ENCODE measurements around the gene CTNNA3. TPM values are rescaled to one million over a fixed set of nuclear protein-coding genes. Genes with fewer than 3 reads are reported as not detected.

The CTNNA3 gene
- polyA plus RNA-seq, 1 donor from 2014 or later: 0.14 TPM

DNA sequence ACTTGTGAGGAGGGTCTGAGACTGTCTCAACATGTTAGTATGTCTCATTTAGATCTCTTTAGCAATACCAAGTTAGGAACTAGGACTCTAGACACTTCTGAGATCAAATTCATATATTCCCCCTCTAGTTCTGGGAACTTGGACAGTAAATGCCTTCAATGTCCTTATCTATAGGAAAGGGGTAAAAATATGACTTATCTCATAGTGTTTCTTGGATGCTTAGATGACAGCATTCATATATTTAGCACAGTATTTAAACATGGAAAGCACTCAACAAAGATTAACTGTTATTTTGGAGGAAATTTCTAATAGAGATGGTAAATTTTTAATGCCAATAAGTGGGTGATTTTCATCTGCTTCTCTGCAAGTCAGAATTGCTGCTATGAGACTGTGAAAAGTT, 154.6 kb downstream of the CTNNA3 start:
- H3K9ac ChIP-seq (ENCODE audit: low read length): no peak overlapping the region
- H3K27ac ChIP-seq (ENCODE audit: low read length): no peak overlapping the region
- H3K4me3 ChIP-seq (ENCODE audit: low read length): no peak overlapping the region
- no peaks in the 10 kb centered on the region for H3F3A ChIP-seq (ENCODE audit: insufficient read depth, low read length, poor library complexity, severe bottlenecking)
- no peak overlapping the region for H3K4me2 ChIP-seq (ENCODE audit: low read length)
- H3K79me2 ChIP-seq (replicated peaks; ENCODE audit: insufficient read depth, low read length): no peaks in the 10 kb centered on the region
- no peaks in the 10 kb centered on the region for H4K20me1 ChIP-seq (ENCODE audit: insufficient read depth)
- H2AFZ ChIP-seq (ENCODE audit: low read depth, low read length): no peak overlapping the region
- no peaks in the 10 kb centered on the region for H3K9me3 ChIP-seq (ENCODE audit: low read length)
- no peak for TF ChIP-seq CTCF (IDR thresholded peaks at IDR 0.05; ENCODE audit: poor library complexity, severe bottlenecking)
- TF ChIP-seq TAF1 (IDR thresholded peaks at IDR 0.05; ENCODE audit: low read depth): no peak
- no peak for TF ChIP-seq POLR2AphosphoS5 (IDR thresholded peaks at IDR 0.05)
- no peak for TF ChIP-seq EP300 (conservative IDR thresholded peaks at IDR 0.05; ENCODE audit: poor library complexity, severe bottlenecking)
- TF ChIP-seq RAD21 (conservative IDR thresholded peaks at IDR 0.05): no peak
- TF ChIP-seq SMC3 (conservative IDR thresholded peaks at IDR 0.05; ENCODE audit: poor library complexity): no peak
- TF ChIP-seq EZH2 (IDR thresholded peaks at IDR 0.05; ENCODE audit: borderline replicate concordance, insufficient read depth, low read length, poor library complexity, severe bottlenecking): no peak
- no peak for TF ChIP-seq MXI1 (conservative IDR thresholded peaks at IDR 0.05; ENCODE audit: poor library complexity, severe bottlenecking)
- TF ChIP-seq REST (IDR thresholded peaks at IDR 0.05; ENCODE audit: borderline replicate concordance): no peak
- no peaks in the 10 kb centered on the region for H3K36me3 ChIP-seq (ENCODE audit: insufficient read depth, low read length)
- H3K27me3 ChIP-seq (ENCODE audit: insufficient read depth, low read depth, low read length): no peaks in the 10 kb centered on the region
- H3K9me2 ChIP-seq (ENCODE audit: insufficient read depth, low read length): no peaks in the 10 kb centered on the region

DNA sequence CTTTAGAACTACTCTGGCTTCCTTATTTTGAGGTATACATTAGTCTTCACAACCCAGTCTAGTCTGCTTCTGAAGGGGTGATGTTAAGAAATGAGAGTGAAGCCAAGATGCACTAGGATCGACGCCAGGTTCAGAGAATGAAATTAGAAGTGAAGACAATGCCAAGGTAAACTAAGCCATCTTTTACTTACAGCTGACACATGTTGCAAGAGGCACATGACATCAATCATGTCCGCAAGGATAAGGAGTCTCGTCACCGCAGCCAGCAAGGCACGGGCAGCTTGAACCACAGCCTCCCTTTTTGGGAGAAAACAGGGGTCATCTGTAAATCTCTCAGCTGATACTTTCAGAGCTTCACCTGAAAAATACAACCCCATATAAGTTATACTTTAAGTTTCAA, 156.7 kb downstream of the CTNNA3 start:
- Histone ChIP-seq H3K9ac (ENCODE audit: low read length) (no peak overlapping the region), H3K4me2 (ENCODE audit: low read length) (no peak overlapping the region), H3K79me2 (replicated peaks; ENCODE audit: insufficient read depth, low read length) (no peaks in the 10 kb centered on the region), H3K4me3 (ENCODE audit: low read length) (no peak overlapping the region), H3F3A (ENCODE audit: insufficient read depth, low read length, poor library complexity, severe bottlenecking) (no peaks in the 10 kb centered on the region), H3K27me3 (ENCODE audit: insufficient read depth, low read depth, low read length) (no peaks in the 10 kb centered on the region), H3K9me3 (ENCODE audit: low read length) (no peaks in the 10 kb centered on the region), H3K27ac (ENCODE audit: low read length) (no peak overlapping the region), H2AFZ (ENCODE audit: low read depth, low read length) (no peak overlapping the region), H3K9me2 (ENCODE audit: insufficient read depth, low read length) (no peaks in the 10 kb centered on the region), H4K20me1 (ENCODE audit: insufficient read depth) (no peaks in the 10 kb centered on the region), H3K36me3 (ENCODE audit: insufficient read depth, low read length) (no peaks in the 10 kb centered on the region)
- TF ChIP-seq SMC3 (conservative IDR thresholded peaks at IDR 0.05; ENCODE audit: poor library complexity): no peak
- no peak for TF ChIP-seq CTCF (IDR thresholded peaks at IDR 0.05; ENCODE audit: poor library complexity, severe bottlenecking)
